ENCODE results near the gene MYRF. TPM values are rescaled to one million over a fixed set of nuclear protein-coding genes. Genes with fewer than 3 reads are reported as not detected.

MYRF gene
- total RNA-seq, 4 donors from 2014 or later, result 6.4 to 106 (median 12.7) TPM

DNA sequence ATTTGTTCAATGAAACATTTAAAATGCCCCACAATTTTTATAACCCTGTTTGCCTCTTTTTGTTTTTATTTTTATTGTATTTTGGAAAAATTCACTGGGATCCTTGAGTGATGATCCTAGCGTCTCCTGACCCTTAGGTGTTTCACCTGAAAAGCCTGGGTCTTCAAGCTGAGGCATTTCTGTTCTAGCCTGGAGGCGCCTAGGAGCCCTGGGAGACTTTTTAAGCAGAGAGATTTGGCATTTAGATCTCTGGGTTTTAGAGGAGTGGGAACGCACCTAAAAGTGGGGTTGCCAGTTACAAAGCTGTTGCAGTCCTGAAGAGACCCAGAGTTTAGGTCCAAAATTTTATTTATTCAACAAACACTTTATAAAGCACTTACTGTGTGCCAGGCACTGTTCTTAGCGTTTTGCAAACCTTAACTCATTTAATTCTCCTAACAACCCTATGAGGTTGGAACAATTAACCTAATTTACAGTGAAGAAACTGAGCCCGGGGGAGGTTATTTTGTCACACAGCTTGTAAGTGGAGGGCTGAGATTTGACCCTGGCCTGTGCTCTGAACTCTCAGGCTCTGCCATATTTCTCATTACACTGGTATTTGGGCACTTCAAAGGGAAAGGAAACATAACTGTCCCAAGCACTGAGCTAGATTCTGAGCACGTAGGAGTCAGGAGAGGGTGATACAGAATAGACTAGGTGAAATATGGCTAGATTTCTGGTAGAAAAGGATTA, 65.2 kb downstream of the MYRF start:
- intact Hi-C loops (cut with DNase I; ENCODE audit: low total_unique reads), result no loop called here
- Histone ChIP-seq H3K27ac (peak overlapping the region; percentile 95 to 98), H3K9me3 (no peaks in the 10 kb centered on the region), H3K4me3 (peak overlapping the region; percentile 64 to 93), H3K4me1 (no peaks in the 10 kb centered on the region), H3K36me3 (no peaks in the 10 kb centered on the region), H3K27me3 (no peaks in the 10 kb centered on the region)
- DNase-seq, result no peak
- no peak for TF ChIP-seq CTCF (IDR thresholded peaks at IDR 0.05)
- TF ChIP-seq POLR2A (IDR thresholded peaks at IDR 0.05), result no peak

GRCh38 chr11:61820174-61820573, 67.7 kb downstream of the MYRF start:
- no peak for DNase-seq
- Histone ChIP-seq H3K4me1 (no peaks in the 10 kb centered on the region), H3K9me3 (no peaks in the 10 kb centered on the region), H3K27ac (no peak overlapping the region), H3K36me3 (no peaks in the 10 kb centered on the region), H3K27me3 (no peaks in the 10 kb centered on the region), H3K4me3 (no peak overlapping the region)
- intact Hi-C loops (cut with DNase I; ENCODE audit: low total_unique reads), result no loop called here
- TF ChIP-seq CTCF (IDR thresholded peaks at IDR 0.05) (no peak), POLR2A (IDR thresholded peaks at IDR 0.05) (no peak)

- peak overlapping the region; percentile 52 to 67 for H3K4me3 ChIP-seq
- H3K9me3 ChIP-seq, result no peaks in the 10 kb centered on the region
- peak in 1 of 2 donors; percentile 27 for DNase-seq
- H3K36me3 ChIP-seq, result no peaks in the 10 kb centered on the region
- intact Hi-C loops (cut with DNase I; ENCODE audit: low total_unique reads), result no loop called here
- TF ChIP-seq POLR2A (IDR thresholded peaks at IDR 0.05), result no peak
- TF ChIP-seq CTCF (IDR thresholded peaks at IDR 0.05), result no peak
- peak overlapping the region; percentile 83 to 87 for H3K27ac ChIP-seq
- peaks cover 11 to 12% of the 10 kb centered on the region in 2 donors for H3K4me1 ChIP-seq
- no peaks in the 10 kb centered on the region for H3K27me3 ChIP-seq
Measured at GRCh38 chr11:61826930-61827570, 74.6 kb downstream of the MYRF start.

GRCh38 chr11:61827571-61828378, 75.3 kb downstream of the MYRF start, which contains the start of gene FADS2:
Gene FADS2, plus strand, starts transcription at chr11:61828300. Its CDS starts 91 bp downstream, at chr11:61828391.
- Histone ChIP-seq H3K27ac (peak within 1 kb of the TSS; percentile 83 to 87), H3K4me1 (peaks cover 11 to 16% of the 10 kb centered on the region in 2 donors), H3K4me3 (peak within 1 kb of the TSS; percentile 52 to 67), H3K27me3 (no peaks in the 10 kb centered on the region), H3K9me3 (no peaks in the 10 kb centered on the region), H3K36me3 (no peaks in the 10 kb centered on the region)
- intact Hi-C loops (cut with DNase I; ENCODE audit: low total_unique reads), result no loop called here
- peak; percentile 90 to 95 for DNase-seq
- peak in 2 of 4 experiments; percentile 21 for TF ChIP-seq CTCF (IDR thresholded peaks at IDR 0.05)
- TF ChIP-seq POLR2A (IDR thresholded peaks at IDR 0.05), result peak; percentile 43 to 54
